Nephron progenitor cell (in vitro differentiated cells): ENCODE measurements around the gene ATXN10.
A peak's percentile ranks its signal among the peaks of the same experiment; 100 is the strongest.

Experiments used
- DNase-seq: peaks from one replicate; pipeline ENCODE4 v3.0.0; 2021
- H3K27ac Mint-ChIP-seq: 2 replicates; pipeline ENCODE4 v1.8.0; 2021; ENCODE audit warnings: mild to moderate bottlenecking, moderate library complexity, mixed read lengths
- H3K27me3 Mint-ChIP-seq: 2 replicates; pipeline ENCODE4 v1.8.0; 2021; ENCODE audit warnings: mild to moderate bottlenecking, low read depth, mixed read lengths; ENCODE audit not compliant: poor library complexity
- H3K36me3 Mint-ChIP-seq: 2 replicates; pipeline ENCODE4 v1.8.0; 2021; ENCODE audit warnings: low read depth, mixed read lengths
- H3K4me1 Mint-ChIP-seq: 2 replicates; pipeline ENCODE4 v1.8.0; 2021; ENCODE audit warnings: mixed read lengths
- H3K4me3 Mint-ChIP-seq: 2 replicates; pipeline ENCODE4 v1.8.0; 2021; ENCODE audit warnings: mild to moderate bottlenecking, moderate library complexity, mixed read lengths
- H3K9me3 Mint-ChIP-seq: 2 replicates; pipeline ENCODE4 v1.8.0; 2021; ENCODE audit warnings: mild to moderate bottlenecking, moderate library complexity, mixed read lengths
- CTCF ChIP-seq: fragments of 200-600 bp; sonication (generic); IDR thresholded peaks from 2 replicates; pipeline ENCODE4 v1.5.0; 2021; ENCODE audit warnings: antibody characterized with exemption

ATXN10 gene

GRCh38 chr22:45628515-45628914 is 43.1 kb upstream of the ATXN10 start:
- Mint-ChIP-seq H3K36me3 (no peaks in the 10 kb centered on the region), H3K9me3 (no peaks in the 10 kb centered on the region), H3K27ac (no peak overlapping the region), H3K4me3 (no peak overlapping the region), H3K27me3 (peaks cover 58% of the 10 kb centered on the region), H3K4me1 (peaks cover 53% of the 10 kb centered on the region)
- no peak for DNase-seq
- no peak for TF ChIP-seq CTCF

GRCh38 chr22:45629469-45630089 is 42.1 kb upstream of the ATXN10 start:
- no peak for TF ChIP-seq CTCF
- DNase-seq = peak; percentile 30
- no peaks in the 10 kb centered on the region for H3K9me3 Mint-ChIP-seq
- peaks cover 55% of the 10 kb centered on the region for H3K4me1 Mint-ChIP-seq
- H3K27me3 Mint-ChIP-seq = peaks cover 59% of the 10 kb centered on the region
- H3K27ac Mint-ChIP-seq = no peak overlapping the region
- H3K4me3 Mint-ChIP-seq = no peak overlapping the region
- no peaks in the 10 kb centered on the region for H3K36me3 Mint-ChIP-seq

GRCh38 chr22:45630436-45630835 is 41.2 kb upstream of the ATXN10 start:
- no peak for DNase-seq
- Mint-ChIP-seq H3K9me3 (no peaks in the 10 kb centered on the region), H3K4me3 (no peak overlapping the region), H3K4me1 (peaks cover 52% of the 10 kb centered on the region), H3K36me3 (no peaks in the 10 kb centered on the region), H3K27me3 (peaks cover 65% of the 10 kb centered on the region), H3K27ac (no peak overlapping the region)
- TF ChIP-seq CTCF = no peak

GRCh38 chr22:45631140-45631840 is 40.3 kb upstream of the ATXN10 start:
- H3K36me3 Mint-ChIP-seq = no peaks in the 10 kb centered on the region
- peaks cover 67% of the 10 kb centered on the region for H3K27me3 Mint-ChIP-seq
- DNase-seq = no peak
- H3K9me3 Mint-ChIP-seq = no peaks in the 10 kb centered on the region
- no peak overlapping the region for H3K27ac Mint-ChIP-seq
- peaks cover 52% of the 10 kb centered on the region for H3K4me1 Mint-ChIP-seq
- no peak for TF ChIP-seq CTCF
- no peak overlapping the region for H3K4me3 Mint-ChIP-seq

- no peak for TF ChIP-seq CTCF
- no peak for DNase-seq
- Mint-ChIP-seq H3K4me3 (no peak overlapping the region), H3K36me3 (no peaks in the 10 kb centered on the region), H3K27me3 (peaks cover 71% of the 10 kb centered on the region), H3K9me3 (no peaks in the 10 kb centered on the region), H3K27ac (no peak overlapping the region), H3K4me1 (peaks cover 55% of the 10 kb centered on the region)
Observed at GRCh38 chr22:45631841-45632238, 39.8 kb upstream of the ATXN10 start.
